Measurements from ENCODE around the gene PACSIN2.

DNA sequence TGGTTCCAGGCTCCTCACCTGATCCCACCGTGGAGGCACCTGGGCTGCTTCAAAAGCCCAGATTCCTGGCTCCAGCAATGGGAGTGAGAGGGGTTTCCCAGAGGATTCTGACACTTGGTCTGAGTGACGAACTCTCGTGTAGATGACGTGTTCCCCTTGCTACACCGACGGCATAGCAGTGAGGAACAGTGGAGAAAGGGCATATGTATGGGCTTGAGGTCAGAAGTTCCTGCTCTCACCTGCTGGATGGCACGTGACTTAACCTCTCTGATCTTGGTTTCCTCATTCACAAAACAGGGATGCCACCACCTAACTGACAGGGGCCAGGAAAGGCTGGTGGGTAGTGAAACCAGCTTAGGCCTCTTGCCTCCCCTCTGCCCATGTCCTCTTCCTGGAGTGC, 127.8 kb downstream of the PACSIN2 start:
- no peak for TF ChIP-seq GATA2 (IDR thresholded peaks at IDR 0.05; ENCODE audit: low read depth, low read length)
- TF ChIP-seq GATA3 (IDR thresholded peaks at IDR 0.05; ENCODE audit: low read depth, low read length) = no peak
